HEK293 (cell line): ENCODE measurements around the gene SLC6A3.

ENCODE experiments used
- CTCF ChIP-seq: fragments of 450-650 bp; formaldehyde crosslinking; IDR thresholded peaks from 2 replicates; pipeline ENCODE4 v1.5.1; 2016; ENCODE audit warnings: missing biosample characterization, missing genetic modification characterization
- SETDB1 ChIP-seq: IDR thresholded peaks from one replicate; pipeline ENCODE4 v1.6.1; 2017; ENCODE audit warnings: mild to moderate bottlenecking, low read length, moderate library complexity, mixed read lengths; ENCODE audit not compliant: insufficient read length
- ZFP3 ChIP-seq: fragments of 450-650 bp; formaldehyde crosslinking; IDR thresholded peaks from 2 replicates; pipeline ENCODE4 v1.5.1; 2016; ENCODE audit warnings: low read depth, missing biosample characterization, missing genetic modification characterization

GRCh38 chr5:1441166-1441865, 3.9 kb downstream of the SLC6A3 start:
- no peak for TF ChIP-seq CTCF (tag by site-specific recombination)
- no peak for TF ChIP-seq ZFP3
- TF ChIP-seq SETDB1 = no peak
